HG03159 (cell line): ENCODE measurements around the gene PHF1.

ENCODE experiments used
- ATAC-seq: cut with Tn5 transposase; IDR thresholded peaks from one replicate; pipeline ENCODE4 v1.9.1; 2021; ENCODE audit warnings: mild to moderate bottlenecking, moderate library complexity; ENCODE audit not compliant: unreplicated experiment

The PHF1 gene

GRCh38 chr6:33453393-33454008 lies 42.7 kb downstream of the PHF1 start:
- no peak for ATAC-seq

GRCh38 chr6:33454009-33454946 lies 43.5 kb downstream of the PHF1 start, which contains the start of gene ZBTB9:
TSS of gene ZBTB9 (plus strand) at chr6:33454576. CDS start at chr6:33455101, 525 bp downstream.
- peak; percentile 96 for ATAC-seq

- no peak for ATAC-seq
Observed at GRCh38 chr6:33455051-33455450, 44.2 kb downstream of the PHF1 start.

- ATAC-seq = no peak
Observed at GRCh38 chr6:33456156-33456555, 45.3 kb downstream of the PHF1 start.

GRCh38 chr6:33458676-33459075 lies 47.9 kb downstream of the PHF1 start:
- ATAC-seq = no peak

GRCh38 chr6:33459226-33459625 lies 48.4 kb downstream of the PHF1 start:
- no peak for ATAC-seq
